T-helper 1 cell treated with Interleukin-12 subunit alpha and Interleukin-12 subunit beta and Interleukin-4 antibody, amounts not matched to agents 30 μg/mL and 1 μg/mL, for 36 hours (primary cell): ENCODE results near the gene NOTCH1.

Experiments
- H3K27ac Mint-ChIP-seq: one replicate; pipeline ENCODE4 v1.8.0; 2021; ENCODE audit warnings: mild to moderate bottlenecking, mixed read lengths
- H3K27me3 Mint-ChIP-seq: one replicate; pipeline ENCODE4 v1.8.0; 2021; ENCODE audit warnings: low read depth, mixed read lengths
- H3K36me3 Mint-ChIP-seq: one replicate; pipeline ENCODE4 v1.8.0; 2021; ENCODE audit warnings: low read depth, mixed read lengths
- H3K4me1 Mint-ChIP-seq: one replicate; pipeline ENCODE4 v1.8.0; 2021; ENCODE audit warnings: low read depth, mixed read lengths
- H3K4me3 Mint-ChIP-seq: one replicate; pipeline ENCODE4 v1.8.0; 2021; ENCODE audit warnings: mild to moderate bottlenecking, moderate library complexity, mixed read lengths
- H3K9me3 Mint-ChIP-seq: one replicate; pipeline ENCODE4 v1.8.0; 2021; ENCODE audit warnings: mixed read lengths

Gene NOTCH1

DNA sequence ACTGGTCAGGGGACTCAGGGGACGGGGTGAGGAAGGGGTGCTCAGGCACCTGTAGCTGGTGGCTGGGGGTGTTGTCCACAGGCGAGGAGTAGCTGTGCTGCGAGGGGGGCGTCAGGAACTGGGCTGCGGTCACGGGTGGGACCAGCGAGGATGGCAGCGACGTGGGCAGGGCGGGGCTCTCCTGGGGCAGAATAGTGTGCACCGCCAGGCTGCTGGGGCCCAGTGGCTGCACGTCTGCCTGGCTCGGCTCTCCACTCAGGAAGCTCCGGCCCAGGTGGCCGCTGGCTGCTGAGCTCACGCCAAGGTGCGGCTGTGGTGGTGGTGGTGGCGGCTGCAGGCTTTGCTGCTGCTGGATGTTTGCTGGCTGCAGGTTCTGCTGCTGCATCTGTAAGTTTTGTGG lies 49.7 kb downstream of the NOTCH1 start:
- Mint-ChIP-seq H3K27me3 (no peaks in the 10 kb centered on the region), H3K4me1 (no peaks in the 10 kb centered on the region), H3K27ac (no peak overlapping the region), H3K36me3 (peaks cover 14% of the 10 kb centered on the region), H3K4me3 (no peak overlapping the region), H3K9me3 (no peaks in the 10 kb centered on the region)

DNA sequence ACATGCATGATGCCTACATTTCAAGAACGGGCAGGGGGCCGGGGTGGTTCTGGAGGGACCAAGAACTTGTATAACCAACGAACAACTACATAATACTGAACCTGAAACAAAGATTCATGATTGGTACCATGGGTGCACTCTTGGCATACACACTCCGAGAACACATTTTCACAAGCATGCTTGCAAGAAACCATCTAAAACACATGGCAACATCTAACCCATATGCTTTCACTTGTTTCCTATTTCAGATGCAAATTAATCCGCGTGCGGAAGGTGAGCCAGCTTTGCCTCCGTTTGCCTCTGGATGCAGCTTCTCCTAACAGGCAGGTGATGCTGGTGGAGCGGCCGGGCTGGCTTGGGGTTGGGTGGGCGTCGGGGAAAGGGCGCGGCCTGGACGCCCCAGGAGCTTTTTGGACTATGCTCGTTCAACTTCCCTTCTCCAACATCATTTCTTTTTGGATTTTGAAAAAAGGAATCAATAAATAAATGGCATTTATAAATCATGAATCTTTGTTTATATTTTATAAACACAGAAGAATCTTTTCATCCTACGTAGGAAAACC lies 50.5 kb downstream of the NOTCH1 start:
- Mint-ChIP-seq H3K27ac (no peak overlapping the region), H3K27me3 (no peaks in the 10 kb centered on the region), H3K36me3 (peaks cover 14% of the 10 kb centered on the region), H3K9me3 (no peaks in the 10 kb centered on the region), H3K4me1 (no peaks in the 10 kb centered on the region), H3K4me3 (no peak overlapping the region)

DNA sequence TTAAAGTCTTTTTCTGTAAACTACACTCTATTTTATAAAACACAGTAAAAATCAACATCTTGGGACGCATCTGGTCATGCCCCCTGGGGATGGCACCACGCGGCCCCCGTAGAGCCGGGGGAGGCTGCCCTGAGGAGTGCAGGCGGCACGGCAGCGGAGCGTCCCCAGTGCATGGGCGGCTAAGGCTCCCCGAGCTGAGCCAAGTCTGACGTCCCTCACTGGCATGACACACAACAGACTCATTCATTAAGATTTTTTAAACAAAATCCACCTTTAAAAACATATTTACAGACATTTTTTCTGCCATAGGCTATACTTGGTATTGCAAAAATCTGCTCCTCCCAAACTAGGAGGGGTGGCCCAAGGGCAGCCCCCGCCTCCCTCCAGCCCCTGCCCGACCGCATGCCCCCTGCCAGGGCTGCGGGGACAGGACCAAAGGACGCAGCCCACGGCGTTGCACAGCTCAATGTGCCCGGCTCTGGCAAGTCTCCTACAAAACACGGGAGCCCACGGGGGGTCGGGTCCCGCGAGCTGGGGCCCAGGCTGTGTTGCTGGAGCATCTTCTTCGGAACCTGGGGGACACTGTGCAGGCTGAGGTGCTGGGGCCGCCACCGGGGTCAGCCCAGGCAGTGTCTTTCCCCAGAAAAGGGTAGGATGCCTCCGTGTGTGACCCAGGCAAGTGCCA lies 51.2 kb downstream of the NOTCH1 start:
- no peaks in the 10 kb centered on the region for H3K27me3 Mint-ChIP-seq
- no peaks in the 10 kb centered on the region for H3K4me1 Mint-ChIP-seq
- no peaks in the 10 kb centered on the region for H3K9me3 Mint-ChIP-seq
- H3K36me3 Mint-ChIP-seq, result peaks cover 12% of the 10 kb centered on the region
- no peak overlapping the region for H3K27ac Mint-ChIP-seq
- no peak overlapping the region for H3K4me3 Mint-ChIP-seq

DNA sequence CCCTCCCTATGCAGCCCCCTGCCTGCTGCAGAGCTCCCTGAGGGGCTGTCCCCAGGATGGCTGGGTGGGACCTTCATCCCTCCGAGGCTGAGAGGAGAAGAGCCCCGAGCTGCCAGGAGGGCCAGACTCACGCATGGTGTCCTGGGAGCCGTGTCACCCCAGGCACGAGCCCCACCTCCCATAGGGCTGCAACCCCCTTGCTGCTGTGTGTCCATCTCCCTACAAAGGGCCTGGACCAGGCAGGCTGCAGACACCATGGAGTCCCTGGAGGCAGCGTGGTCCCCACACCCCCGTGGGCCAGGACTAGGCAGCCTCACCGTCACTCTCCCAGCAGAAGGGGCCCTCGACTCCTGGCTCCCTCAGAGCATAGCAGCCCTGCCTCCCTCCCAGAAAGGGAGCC lies 51.8 kb downstream of the NOTCH1 start:
- no peaks in the 10 kb centered on the region for H3K27me3 Mint-ChIP-seq
- no peak overlapping the region for H3K4me3 Mint-ChIP-seq
- no peak overlapping the region for H3K27ac Mint-ChIP-seq

DNA sequence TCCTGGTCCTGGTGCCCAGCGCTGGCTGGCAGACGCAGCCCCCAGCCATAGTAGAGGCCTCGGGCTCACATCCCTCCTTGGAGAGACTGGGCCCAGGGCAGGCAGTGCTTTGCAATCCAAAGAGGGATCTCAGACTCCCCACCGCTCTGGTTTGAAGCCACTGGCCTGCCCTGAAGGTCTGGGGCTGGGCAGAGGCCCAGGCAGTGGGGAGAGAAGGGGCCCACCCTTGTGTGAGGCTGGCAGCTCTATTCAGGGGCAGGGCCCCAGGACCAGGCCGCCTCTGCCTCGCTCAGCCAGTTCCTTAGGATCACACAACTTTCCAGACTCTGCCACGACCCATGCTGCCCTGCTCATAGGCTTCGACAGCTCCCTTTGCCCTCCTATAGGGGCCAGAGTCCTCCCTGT lies 52.3 kb downstream of the NOTCH1 start:
- H3K36me3 Mint-ChIP-seq, result peaks cover 4% of the 10 kb centered on the region
- no peaks in the 10 kb centered on the region for H3K9me3 Mint-ChIP-seq
- H3K4me3 Mint-ChIP-seq, result no peak overlapping the region
- no peaks in the 10 kb centered on the region for H3K27me3 Mint-ChIP-seq
- H3K4me1 Mint-ChIP-seq, result no peaks in the 10 kb centered on the region
- no peak overlapping the region for H3K27ac Mint-ChIP-seq

More for the DNA sequence above, 51.8 kb downstream of the NOTCH1 start:
- no peaks in the 10 kb centered on the region for H3K4me1 Mint-ChIP-seq
- H3K9me3 Mint-ChIP-seq, result no peaks in the 10 kb centered on the region
- peaks cover 8% of the 10 kb centered on the region for H3K36me3 Mint-ChIP-seq

DNA sequence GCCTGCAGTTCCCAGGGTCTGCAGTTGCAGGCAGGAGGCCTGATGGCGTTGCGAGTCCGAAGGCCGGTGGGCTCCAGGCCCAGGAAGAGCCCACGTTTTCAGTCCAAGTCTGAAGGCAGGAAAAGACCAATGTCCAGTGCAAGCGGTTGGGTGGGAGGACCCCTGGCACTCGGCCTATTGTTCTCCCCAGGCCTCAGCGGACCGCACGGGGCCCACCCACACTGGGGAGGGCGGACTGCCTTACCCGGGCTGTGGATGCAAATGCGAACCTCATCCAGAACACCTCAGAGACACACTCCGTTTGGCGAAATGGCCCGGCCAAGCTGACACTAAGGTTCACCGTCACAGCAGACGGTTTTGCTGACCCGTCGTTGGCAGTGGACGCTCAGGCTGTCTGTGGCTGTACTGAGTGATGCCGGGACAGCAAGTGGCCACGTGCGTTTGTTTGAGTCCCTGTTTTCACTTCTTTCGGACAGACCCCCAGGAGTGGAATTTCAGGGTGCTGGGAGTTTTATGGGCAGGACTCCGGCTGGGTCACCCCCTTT lies 52.8 kb downstream of the NOTCH1 start:
- peaks cover 4% of the 10 kb centered on the region for H3K36me3 Mint-ChIP-seq
- no peaks in the 10 kb centered on the region for H3K27me3 Mint-ChIP-seq
- no peak overlapping the region for H3K27ac Mint-ChIP-seq
- H3K4me1 Mint-ChIP-seq, result no peaks in the 10 kb centered on the region
- no peaks in the 10 kb centered on the region for H3K9me3 Mint-ChIP-seq
- H3K4me3 Mint-ChIP-seq, result no peak overlapping the region

DNA sequence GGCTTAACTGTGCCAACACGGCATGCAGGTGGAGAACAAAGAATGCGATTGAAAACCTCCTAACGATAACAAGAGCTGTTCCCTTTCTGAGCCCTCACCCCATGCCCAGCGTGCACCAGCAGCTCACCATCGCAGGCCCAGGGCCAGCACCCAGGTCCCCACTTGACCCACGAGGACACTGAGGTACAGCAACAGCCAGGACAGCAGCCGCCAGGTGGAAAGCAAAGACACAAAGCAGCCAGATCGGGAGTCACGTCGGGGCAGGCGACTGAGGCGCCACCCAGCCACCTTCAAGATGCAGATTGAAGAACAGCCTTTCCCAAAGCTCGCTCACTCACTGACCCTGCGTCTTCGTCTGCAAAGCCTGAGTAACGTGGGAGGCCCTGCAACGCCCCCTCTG lies 56.1 kb downstream of the NOTCH1 start:
- Mint-ChIP-seq H3K36me3 (no peaks in the 10 kb centered on the region), H3K9me3 (no peaks in the 10 kb centered on the region), H3K4me3 (no peak overlapping the region), H3K27ac (no peak overlapping the region), H3K4me1 (no peaks in the 10 kb centered on the region), H3K27me3 (peaks cover 8% of the 10 kb centered on the region)

DNA sequence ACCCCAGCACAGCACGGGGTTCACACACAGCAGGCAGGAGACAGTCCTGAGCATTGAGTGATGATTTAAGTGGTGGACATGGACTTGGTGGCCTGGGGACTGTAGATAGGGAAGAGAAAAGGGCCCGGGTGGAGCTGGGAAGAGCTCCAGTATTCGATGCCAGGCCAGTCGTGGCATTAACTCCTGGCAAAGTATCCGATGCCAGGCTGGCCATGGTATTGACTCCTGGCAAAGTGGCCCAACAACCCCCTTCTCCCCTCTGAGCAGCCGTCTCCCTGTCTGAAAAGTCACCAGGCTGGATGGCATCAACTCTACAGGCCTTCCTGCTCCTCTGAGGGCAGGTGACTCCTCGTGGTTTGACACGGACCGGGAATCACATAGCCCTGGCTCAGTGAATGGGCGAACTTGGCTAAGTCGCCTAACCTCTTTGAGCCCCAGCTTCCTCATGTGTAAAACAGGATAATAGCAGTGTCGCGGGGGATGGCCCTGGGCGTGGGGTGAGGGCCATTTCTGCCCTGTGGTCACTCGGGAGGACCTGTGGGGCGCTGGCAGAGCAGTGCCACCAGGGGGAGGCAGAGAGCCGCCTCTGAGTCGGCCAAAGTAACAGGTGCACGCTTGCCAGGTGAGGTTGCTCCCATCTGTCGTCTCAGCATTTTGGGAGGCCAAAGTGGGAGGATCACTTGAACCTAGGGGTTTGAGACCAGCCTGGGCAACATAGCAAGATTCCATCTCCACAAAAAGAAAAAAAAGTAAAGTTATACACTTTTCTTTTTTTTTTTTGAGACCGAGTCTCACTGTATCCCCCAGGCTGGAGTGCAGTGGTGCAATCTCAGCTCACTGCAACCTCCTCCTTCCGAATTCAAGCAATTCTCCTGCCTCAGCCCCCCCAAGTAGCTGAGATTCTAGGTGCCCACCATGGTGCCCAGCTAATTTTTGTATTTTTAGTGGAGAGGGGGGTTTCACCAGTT lies 57.3 kb downstream of the NOTCH1 start:
- Mint-ChIP-seq H3K36me3 (no peaks in the 10 kb centered on the region), H3K27ac (no peak overlapping the region), H3K9me3 (no peaks in the 10 kb centered on the region), H3K27me3 (peaks cover 8% of the 10 kb centered on the region), H3K4me1 (no peaks in the 10 kb centered on the region), H3K4me3 (no peak overlapping the region)

DNA sequence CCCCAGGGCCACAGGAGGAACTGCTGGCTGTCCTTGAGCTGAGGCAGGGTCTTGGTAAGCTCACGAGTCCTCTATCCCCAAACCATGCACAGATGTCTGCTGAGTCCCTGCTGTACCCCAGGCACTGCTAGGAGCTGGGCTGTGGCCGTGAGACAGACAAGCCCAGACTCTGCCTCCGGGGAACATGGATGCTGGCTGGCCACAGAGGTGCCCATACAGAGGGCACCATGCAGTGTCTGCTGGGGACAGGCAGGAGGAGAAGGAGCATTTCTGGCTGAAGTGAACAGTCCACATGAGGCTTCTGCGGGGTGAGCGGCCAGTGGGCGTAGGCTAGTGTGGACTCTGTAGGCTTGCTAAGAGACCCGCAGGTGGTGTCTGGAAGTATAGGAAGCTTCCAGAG lies 58.2 kb downstream of the NOTCH1 start:
- no peaks in the 10 kb centered on the region for H3K4me1 Mint-ChIP-seq
- no peaks in the 10 kb centered on the region for H3K36me3 Mint-ChIP-seq
- H3K9me3 Mint-ChIP-seq, result no peaks in the 10 kb centered on the region
- peaks cover 8% of the 10 kb centered on the region for H3K27me3 Mint-ChIP-seq
- H3K4me3 Mint-ChIP-seq, result no peak overlapping the region
- H3K27ac Mint-ChIP-seq, result no peak overlapping the region

DNA sequence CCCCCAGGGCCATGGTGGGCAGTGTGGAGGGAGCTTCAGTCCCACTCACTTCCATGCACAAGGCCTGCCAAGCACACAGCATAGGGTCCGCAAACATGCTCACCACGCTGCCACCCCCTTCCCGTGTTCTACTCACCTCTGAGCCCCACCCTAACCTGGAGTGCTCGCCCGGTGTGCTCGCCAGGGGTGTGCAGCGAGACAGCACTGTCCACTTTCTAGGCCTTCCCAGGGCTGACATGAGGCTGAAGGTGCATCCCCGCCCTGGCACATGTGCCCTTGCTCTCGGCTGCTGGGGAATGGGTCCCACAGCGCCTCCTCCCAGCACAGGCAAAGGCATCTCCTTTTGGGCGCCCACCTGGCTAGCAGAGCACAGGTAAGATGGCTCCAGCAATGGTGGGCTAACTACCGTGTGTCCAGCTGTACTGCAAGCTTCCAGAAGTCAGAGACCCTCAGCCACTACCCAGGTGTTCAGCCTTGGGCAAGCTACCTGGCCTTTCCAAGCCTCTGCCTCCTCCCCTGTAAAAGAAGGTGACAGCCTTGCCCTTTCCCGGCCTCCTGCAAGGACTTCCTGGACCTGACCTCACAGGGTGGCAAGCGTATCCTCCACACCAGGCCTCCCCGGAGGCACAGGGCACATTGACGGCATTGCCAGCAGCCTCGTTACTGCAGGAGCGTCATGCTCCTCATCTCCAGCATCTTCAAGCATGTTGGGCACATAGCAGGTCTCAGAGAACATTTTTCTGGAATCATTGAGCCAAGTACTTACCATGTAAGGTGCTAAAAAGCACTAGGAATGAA lies 58.8 kb downstream of the NOTCH1 start:
- no peaks in the 10 kb centered on the region for H3K36me3 Mint-ChIP-seq
- no peaks in the 10 kb centered on the region for H3K9me3 Mint-ChIP-seq
- peaks cover 8% of the 10 kb centered on the region for H3K27me3 Mint-ChIP-seq
- H3K4me1 Mint-ChIP-seq, result peaks cover 3% of the 10 kb centered on the region
- no peak overlapping the region for H3K4me3 Mint-ChIP-seq
- H3K27ac Mint-ChIP-seq, result no peak overlapping the region

DNA sequence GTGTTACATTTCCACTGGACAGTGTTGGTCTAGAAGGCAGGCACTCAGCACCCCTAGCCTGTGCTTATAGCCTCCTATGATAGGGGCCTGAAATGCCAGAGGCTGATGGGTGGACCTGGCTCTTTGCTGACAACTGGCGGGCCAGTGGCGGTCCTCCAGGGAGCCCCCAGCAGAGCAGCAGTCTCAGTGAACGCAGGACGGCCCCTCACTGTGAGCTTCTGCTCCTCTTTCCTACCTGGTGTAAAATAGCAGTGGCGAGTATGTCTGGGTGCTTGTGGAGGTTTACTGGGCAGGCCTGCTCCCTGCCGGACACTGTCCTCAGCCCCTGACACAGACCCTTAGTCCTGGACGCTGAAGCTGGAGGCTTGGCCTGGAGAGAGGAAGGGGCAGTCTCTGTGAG lies 59.7 kb downstream of the NOTCH1 start:
- H3K27ac Mint-ChIP-seq, result no peak overlapping the region
- no peak overlapping the region for H3K4me3 Mint-ChIP-seq
- H3K27me3 Mint-ChIP-seq, result peaks cover 8% of the 10 kb centered on the region
- H3K4me1 Mint-ChIP-seq, result peaks cover 12% of the 10 kb centered on the region
- H3K36me3 Mint-ChIP-seq, result no peaks in the 10 kb centered on the region
- H3K9me3 Mint-ChIP-seq, result no peaks in the 10 kb centered on the region

DNA sequence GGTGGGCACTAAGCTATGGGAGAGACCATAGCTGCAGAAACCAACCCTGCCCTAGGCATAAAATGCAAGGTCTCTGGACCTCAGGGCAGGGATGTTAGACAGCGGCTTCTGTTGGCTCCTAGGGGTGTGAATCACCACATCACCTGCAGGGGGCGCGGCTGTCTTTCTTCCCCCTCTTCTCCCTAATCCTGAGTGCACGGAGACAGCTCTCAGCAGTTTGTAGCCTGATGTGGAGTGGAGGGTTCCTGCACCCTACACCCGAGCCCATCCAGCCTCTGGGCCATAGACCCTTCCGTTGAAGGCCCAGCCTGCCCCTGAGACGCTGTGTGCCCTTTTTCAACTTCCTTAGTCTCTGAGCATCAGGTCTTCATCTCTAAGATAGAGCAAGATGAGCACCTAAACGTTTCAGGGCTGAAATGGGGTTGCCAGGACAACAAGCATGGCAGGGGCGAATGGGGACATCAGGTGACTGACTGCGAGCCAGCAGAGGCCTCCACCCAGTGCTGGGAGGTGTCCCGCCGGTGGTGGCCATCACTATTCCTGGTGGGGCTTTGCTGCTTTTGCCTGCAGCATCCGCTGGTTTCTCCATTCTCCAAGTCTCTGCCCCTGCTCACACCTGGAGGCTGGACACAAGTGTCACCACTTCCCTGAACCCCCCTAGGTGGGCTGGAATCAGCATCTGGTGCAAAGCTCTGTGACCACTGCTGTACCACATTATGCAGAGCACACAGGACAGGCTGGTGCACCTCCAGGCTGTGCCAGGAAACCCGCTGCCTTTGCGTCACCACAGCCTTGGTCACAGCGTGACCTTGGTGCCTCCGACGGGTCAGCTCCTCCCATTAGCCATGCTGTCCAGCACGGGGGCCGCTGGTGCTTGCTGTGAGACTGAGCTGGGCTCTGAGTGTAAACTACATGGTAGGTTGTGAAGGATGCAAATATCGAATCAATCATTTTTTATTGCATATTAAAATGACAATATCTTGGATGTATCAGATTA lies 60.5 kb downstream of the NOTCH1 start:
- H3K4me1 Mint-ChIP-seq, result peaks cover 13% of the 10 kb centered on the region
- H3K4me3 Mint-ChIP-seq, result peak overlapping the region; percentile 56
- no peak overlapping the region for H3K27ac Mint-ChIP-seq
- no peaks in the 10 kb centered on the region for H3K36me3 Mint-ChIP-seq
- H3K9me3 Mint-ChIP-seq, result no peaks in the 10 kb centered on the region
- peaks cover 8% of the 10 kb centered on the region for H3K27me3 Mint-ChIP-seq
